HFF-Myc (cell line): ENCODE results near the gene NHLH1.

Experiments
- DNase-seq: peaks from one replicate; pipeline ENCODE4 v3.0.0-alpha.2; 2011; ENCODE audit warnings: low read depth; ENCODE audit errors: extremely low read depth
- H3K4me3 ChIP-seq: replicated peaks from 2 replicates; pipeline ENCODE4 v1.5.1; 2011; ENCODE audit warnings: low read depth, mild to moderate bottlenecking, control low read depth, low read length
- CTCF ChIP-seq: IDR thresholded peaks from 2 replicates; pipeline ENCODE4 v1.5.1; 2012; ENCODE audit warnings: mild to moderate bottlenecking, low read depth, low read length, control low read depth; ENCODE audit errors: missing control alignments

Gene NHLH1

GRCh38 chr1:160366731-160367515 lies at the start of gene NHLH1:
NHLH1 (plus strand) TSS chr1:160367071; CDS start chr1:160370732, 3,661 bp downstream.
- H3K4me3 ChIP-seq, result no peak within 1 kb of the TSS
- no peak for DNase-seq
- no peak for TF ChIP-seq CTCF

GRCh38 chr1:160322831-160323230 lies 44.0 kb upstream of the NHLH1 start:
- TF ChIP-seq CTCF, result no peak
- no peak for DNase-seq
- no peak overlapping the region for H3K4me3 ChIP-seq

GRCh38 chr1:160325252-160325651 lies 41.6 kb upstream of the NHLH1 start:
- no peak for TF ChIP-seq CTCF
- DNase-seq, result no peak
- H3K4me3 ChIP-seq, result no peak overlapping the region

GRCh38 chr1:160326418-160326817 lies 40.5 kb upstream of the NHLH1 start:
- no peak for TF ChIP-seq CTCF
- DNase-seq, result no peak
- no peak overlapping the region for H3K4me3 ChIP-seq

GRCh38 chr1:160328184-160328583 lies 38.7 kb upstream of the NHLH1 start:
- no peak for DNase-seq
- H3K4me3 ChIP-seq, result no peak overlapping the region
- no peak for TF ChIP-seq CTCF

- no peak overlapping the region for H3K4me3 ChIP-seq
- DNase-seq, result no peak
- TF ChIP-seq CTCF, result no peak
Observed at GRCh38 chr1:160330119-160330518, 36.8 kb upstream of the NHLH1 start.

GRCh38 chr1:160332516-160332915 lies 34.4 kb upstream of the NHLH1 start:
- DNase-seq, result no peak
- H3K4me3 ChIP-seq, result no peak overlapping the region
- TF ChIP-seq CTCF, result no peak
